ENCODE measurements around the gene ANO4.

ANO4 gene

DNA sequence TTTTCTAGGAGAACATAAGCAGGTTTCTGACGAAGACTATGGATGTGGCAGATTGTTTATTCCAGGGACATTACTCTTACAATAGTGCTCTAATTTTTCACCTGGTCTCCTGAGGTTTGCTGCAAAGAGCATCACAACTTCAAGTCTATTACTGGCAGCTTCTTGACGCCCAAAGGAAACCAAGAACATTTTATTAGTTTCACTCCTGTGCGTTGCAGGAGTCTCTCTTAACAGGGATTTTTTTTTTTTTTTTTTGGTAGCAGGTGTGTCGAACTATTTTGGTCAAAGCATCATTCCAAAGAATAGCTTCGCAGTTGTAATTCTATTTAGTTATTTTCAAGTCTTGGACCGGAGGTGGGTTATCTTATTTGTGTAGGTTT lies 1.2 kb downstream of the ANO4 start:
- H3K4me3 ChIP-seq (ENCODE audit: insufficient read length, low read depth): no peak overlapping the region
- no peaks in the 10 kb centered on the region; the same call in 1 of the 2 replicates for H3K9me3 ChIP-seq (ENCODE audit: insufficient read depth, low read length)
- no peak overlapping the region for H3K9ac ChIP-seq (ENCODE audit: insufficient read length, low read depth)
- TF ChIP-seq YY1 (IDR thresholded peaks at IDR 0.05; ENCODE audit: insufficient read depth, insufficient read length) (no peak), SUZ12 (IDR thresholded peaks at IDR 0.05; ENCODE audit: extremely low read depth, insufficient read depth, insufficient read length) (no peak), ZNF274 (IDR thresholded peaks at IDR 0.05; ENCODE audit: low read depth, low read length) (no peak)
- DNase-seq (ENCODE audit: low read depth, low spot score): no peak
- no peaks in the 10 kb centered on the region for H3K27me3 ChIP-seq (ENCODE audit: insufficient read depth, insufficient read length)
- H3K4me1 ChIP-seq (ENCODE audit: insufficient read depth, insufficient read length): peaks cover 8% of the 10 kb centered on the region
- H3K36me3 ChIP-seq (ENCODE audit: insufficient read depth, insufficient read length, low read length): peaks cover 4% of the 10 kb centered on the region

DNA sequence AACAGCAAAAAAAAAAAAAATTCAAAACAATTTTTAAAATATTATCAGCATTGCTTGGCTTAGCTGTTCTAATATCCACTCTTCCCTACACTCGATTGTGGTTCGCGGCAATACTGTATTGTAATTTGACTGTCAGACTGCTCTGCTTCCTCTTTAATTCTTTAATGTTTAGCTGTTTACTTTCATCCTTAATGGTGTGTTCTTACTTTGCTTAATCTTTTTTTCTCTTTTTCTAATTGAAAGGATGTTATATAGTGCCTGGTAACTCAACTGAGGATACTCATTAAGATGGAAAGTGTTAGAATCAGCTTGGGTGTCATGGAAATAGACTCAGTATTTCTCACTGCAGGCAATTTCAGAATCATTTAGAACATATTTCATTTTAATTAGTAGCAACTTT lies 2.0 kb downstream of the ANO4 start:
- Histone ChIP-seq H3K9ac (ENCODE audit: insufficient read length, low read depth) (no peak overlapping the region), H3K4me3 (ENCODE audit: insufficient read length, low read depth) (no peak overlapping the region), H3K9me3 (ENCODE audit: insufficient read depth, low read length) (no peaks in the 10 kb centered on the region; the same call in 1 of the 2 replicates), H3K27me3 (ENCODE audit: insufficient read depth, insufficient read length) (no peaks in the 10 kb centered on the region), H3K4me1 (ENCODE audit: insufficient read depth, insufficient read length) (peaks cover 8% of the 10 kb centered on the region), H3K36me3 (ENCODE audit: insufficient read depth, insufficient read length, low read length) (peaks cover 4% of the 10 kb centered on the region)
- DNase-seq (ENCODE audit: low read depth, low spot score): no peak
- TF ChIP-seq YY1 (IDR thresholded peaks at IDR 0.05; ENCODE audit: insufficient read depth, insufficient read length): no peak
- TF ChIP-seq SUZ12 (IDR thresholded peaks at IDR 0.05; ENCODE audit: extremely low read depth, insufficient read depth, insufficient read length): no peak
- no peak for TF ChIP-seq ZNF274 (IDR thresholded peaks at IDR 0.05; ENCODE audit: low read depth, low read length)

DNA sequence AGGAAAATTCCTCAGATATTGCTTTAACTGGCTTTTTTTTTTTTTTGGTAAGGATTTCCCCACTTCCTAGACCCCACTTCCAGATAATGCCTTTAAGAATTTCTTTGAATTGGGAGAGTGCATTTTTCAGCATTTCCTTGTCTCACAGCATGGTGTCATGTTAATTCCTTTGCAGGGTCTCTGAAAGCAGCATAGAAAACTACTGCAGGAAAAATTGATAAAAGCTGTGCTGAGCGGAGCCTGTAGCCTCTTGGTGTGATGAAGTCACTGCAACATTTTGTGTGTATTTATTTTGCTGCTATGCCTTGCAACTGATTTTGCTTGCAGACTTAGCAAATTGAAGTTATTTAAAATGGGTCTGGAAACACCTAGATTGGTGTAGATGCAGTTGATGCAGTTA lies 2.7 kb downstream of the ANO4 start:
- Histone ChIP-seq H3K36me3 (ENCODE audit: insufficient read depth, insufficient read length, low read length) (peaks cover 4% of the 10 kb centered on the region), H3K9me3 (ENCODE audit: insufficient read depth, low read length) (no peaks in the 10 kb centered on the region; the same call in 1 of the 2 replicates), H3K4me3 (ENCODE audit: insufficient read length, low read depth) (no peak overlapping the region), H3K4me1 (ENCODE audit: insufficient read depth, insufficient read length) (peaks cover 8% of the 10 kb centered on the region), H3K9ac (ENCODE audit: insufficient read length, low read depth) (no peak overlapping the region), H3K27me3 (ENCODE audit: insufficient read depth, insufficient read length) (no peaks in the 10 kb centered on the region)
- no peak for TF ChIP-seq YY1 (IDR thresholded peaks at IDR 0.05; ENCODE audit: insufficient read depth, insufficient read length)
- no peak for TF ChIP-seq SUZ12 (IDR thresholded peaks at IDR 0.05; ENCODE audit: extremely low read depth, insufficient read depth, insufficient read length)
- no peak for TF ChIP-seq ZNF274 (IDR thresholded peaks at IDR 0.05; ENCODE audit: low read depth, low read length)
- no peak for DNase-seq (ENCODE audit: low read depth, low spot score)

DNA sequence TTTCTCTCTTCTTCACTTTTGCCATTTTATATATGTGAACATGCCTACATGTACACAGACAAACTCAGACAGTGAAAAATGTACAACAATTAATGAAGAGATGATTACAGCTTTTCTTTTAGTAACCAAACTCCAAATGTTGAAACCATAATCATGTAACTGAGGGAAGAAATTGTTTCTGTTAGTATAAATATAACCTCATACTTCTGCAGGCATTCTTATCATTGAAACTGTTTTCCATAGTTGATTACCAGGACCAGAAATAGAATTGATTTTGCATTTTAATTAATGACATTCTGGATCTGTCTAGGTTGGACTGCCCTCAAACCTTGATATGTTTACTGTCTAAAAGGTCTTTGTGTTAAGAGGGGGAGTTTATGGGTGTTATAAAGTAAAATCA lies 3.2 kb downstream of the ANO4 start:
- Histone ChIP-seq H3K4me1 (ENCODE audit: insufficient read depth, insufficient read length) (peaks cover 8% of the 10 kb centered on the region), H3K4me3 (ENCODE audit: insufficient read length, low read depth) (no peak overlapping the region), H3K9ac (ENCODE audit: insufficient read length, low read depth) (no peak overlapping the region), H3K36me3 (ENCODE audit: insufficient read depth, insufficient read length, low read length) (peaks cover 4% of the 10 kb centered on the region), H3K9me3 (ENCODE audit: insufficient read depth, low read length) (no peaks in the 10 kb centered on the region; the same call in 1 of the 2 replicates), H3K27me3 (ENCODE audit: insufficient read depth, insufficient read length) (no peaks in the 10 kb centered on the region)
- DNase-seq (ENCODE audit: low read depth, low spot score): no peak
- TF ChIP-seq ZNF274 (IDR thresholded peaks at IDR 0.05; ENCODE audit: low read depth, low read length) (no peak), SUZ12 (IDR thresholded peaks at IDR 0.05; ENCODE audit: extremely low read depth, insufficient read depth, insufficient read length) (no peak), YY1 (IDR thresholded peaks at IDR 0.05; ENCODE audit: insufficient read depth, insufficient read length) (no peak)

DNA sequence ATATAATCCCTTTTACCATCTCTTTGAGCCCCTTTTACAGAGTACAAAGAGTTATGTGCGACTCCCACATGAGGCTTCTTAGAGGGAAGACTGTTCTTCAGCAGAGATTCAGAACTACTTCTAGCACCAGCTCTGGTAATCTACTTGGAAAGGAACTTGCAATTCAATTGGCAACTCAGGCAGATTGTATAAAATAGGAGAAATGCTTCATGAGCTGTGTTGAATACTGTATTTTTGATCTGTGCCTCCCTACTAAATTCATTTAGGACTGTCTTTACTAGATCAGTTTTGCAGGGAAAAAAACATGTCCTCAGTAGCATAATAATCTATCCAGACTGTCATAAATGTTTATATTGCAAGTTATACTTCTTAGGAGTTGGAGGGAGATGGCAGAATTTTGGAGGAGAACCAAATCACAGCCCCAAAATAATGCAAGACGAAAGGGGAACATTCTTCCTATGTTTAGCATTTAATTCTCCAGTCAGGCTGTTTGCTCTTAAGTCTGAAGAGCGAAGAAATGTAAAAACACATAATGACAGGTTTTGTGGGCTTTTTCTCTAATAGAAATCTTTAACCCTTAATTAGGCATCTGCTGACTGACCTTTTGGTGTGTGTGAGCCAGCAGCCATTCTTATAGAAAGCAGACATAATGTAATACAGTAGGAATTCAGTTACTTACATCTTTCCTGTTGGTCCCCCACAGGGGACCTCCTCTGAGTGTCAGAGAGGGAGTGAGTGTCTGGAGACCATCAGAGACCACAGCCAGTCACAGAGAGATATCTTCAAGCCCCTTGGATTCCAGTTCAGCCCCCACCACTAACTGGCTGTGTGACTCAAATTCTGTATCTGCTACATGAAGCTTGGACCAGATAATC lies 3.9 kb downstream of the ANO4 start:
- Histone ChIP-seq H3K4me1 (ENCODE audit: insufficient read depth, insufficient read length) (peaks cover 8% of the 10 kb centered on the region), H3K27me3 (ENCODE audit: insufficient read depth, insufficient read length) (no peaks in the 10 kb centered on the region), H3K4me3 (ENCODE audit: insufficient read length, low read depth) (no peak overlapping the region), H3K36me3 (ENCODE audit: insufficient read depth, insufficient read length, low read length) (peaks cover 4% of the 10 kb centered on the region), H3K9me3 (ENCODE audit: insufficient read depth, low read length) (no peaks in the 10 kb centered on the region), H3K9ac (ENCODE audit: insufficient read length, low read depth) (no peak overlapping the region)
- TF ChIP-seq YY1 (IDR thresholded peaks at IDR 0.05; ENCODE audit: insufficient read depth, insufficient read length) (no peak), SUZ12 (IDR thresholded peaks at IDR 0.05; ENCODE audit: extremely low read depth, insufficient read depth, insufficient read length) (no peak), ZNF274 (IDR thresholded peaks at IDR 0.05; ENCODE audit: low read depth, low read length) (no peak)
- DNase-seq (ENCODE audit: low read depth, low spot score): no peak

DNA sequence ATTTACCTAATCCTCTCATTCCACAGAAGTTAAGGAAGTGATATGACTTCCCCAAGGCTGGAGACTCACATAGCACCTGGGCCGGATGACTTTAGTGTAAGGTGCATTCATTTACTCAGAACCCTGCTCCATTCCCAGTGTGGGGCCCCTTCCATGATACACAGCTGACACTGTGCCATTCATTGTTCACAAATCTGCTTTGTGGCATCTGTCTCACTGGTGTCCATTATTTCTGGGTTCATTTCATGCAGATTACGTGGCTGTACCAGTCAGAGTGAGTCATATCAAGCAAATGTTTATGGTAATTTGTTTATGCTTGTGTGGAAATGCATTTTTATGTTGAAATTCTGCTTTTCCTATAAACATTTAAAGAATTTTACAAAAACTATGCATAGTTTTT lies 5.2 kb downstream of the ANO4 start:
- no peak for TF ChIP-seq SUZ12 (IDR thresholded peaks at IDR 0.05; ENCODE audit: extremely low read depth, insufficient read depth, insufficient read length)
- TF ChIP-seq YY1 (IDR thresholded peaks at IDR 0.05; ENCODE audit: insufficient read depth, insufficient read length): no peak
- Histone ChIP-seq H3K4me3 (ENCODE audit: insufficient read length, low read depth) (no peak overlapping the region), H3K9me3 (ENCODE audit: insufficient read depth, low read length) (no peaks in the 10 kb centered on the region), H3K36me3 (ENCODE audit: insufficient read depth, insufficient read length, low read length) (peaks cover 4% of the 10 kb centered on the region), H3K9ac (ENCODE audit: insufficient read length, low read depth) (no peak overlapping the region), H3K27me3 (ENCODE audit: insufficient read depth, insufficient read length) (no peaks in the 10 kb centered on the region), H3K4me1 (ENCODE audit: insufficient read depth, insufficient read length) (peaks cover 5% of the 10 kb centered on the region)
- no peak for DNase-seq (ENCODE audit: low read depth, low spot score)

DNA sequence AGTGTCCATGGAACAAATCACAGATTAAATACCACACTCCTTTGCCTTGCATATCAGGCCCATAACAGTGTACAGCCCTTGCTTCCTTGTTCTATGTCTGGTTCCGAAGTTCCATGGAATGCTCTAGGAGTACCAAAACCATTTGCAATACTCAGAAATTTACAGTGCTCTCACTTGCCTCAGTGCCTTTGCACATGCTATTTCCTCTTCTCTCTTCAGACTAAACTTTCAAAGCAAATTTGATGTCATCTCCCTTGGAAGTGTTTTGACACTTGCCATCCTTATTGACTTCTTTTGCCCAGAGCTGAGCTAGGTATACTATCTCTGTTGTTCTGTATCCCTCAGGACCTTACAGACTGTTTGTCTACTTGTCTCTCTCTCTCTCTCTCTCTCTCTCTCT lies 6.1 kb downstream of the ANO4 start:
- H3K4me1 ChIP-seq (ENCODE audit: insufficient read depth, insufficient read length): no peaks in the 10 kb centered on the region
- H3K4me3 ChIP-seq (ENCODE audit: insufficient read length, low read depth): no peak overlapping the region
- peaks cover 4% of the 10 kb centered on the region for H3K36me3 ChIP-seq (ENCODE audit: insufficient read depth, insufficient read length, low read length)
- no peaks in the 10 kb centered on the region for H3K27me3 ChIP-seq (ENCODE audit: insufficient read depth, insufficient read length)
- TF ChIP-seq YY1 (IDR thresholded peaks at IDR 0.05; ENCODE audit: insufficient read depth, insufficient read length) (no peak), ZNF274 (IDR thresholded peaks at IDR 0.05; ENCODE audit: low read depth, low read length) (no peak), SUZ12 (IDR thresholded peaks at IDR 0.05; ENCODE audit: extremely low read depth, insufficient read depth, insufficient read length) (no peak)
- H3K9ac ChIP-seq (ENCODE audit: insufficient read length, low read depth): no peak overlapping the region
- H3K9me3 ChIP-seq (ENCODE audit: insufficient read depth, low read length): no peaks in the 10 kb centered on the region
- no peak for DNase-seq (ENCODE audit: low read depth, low spot score)

Measured in NT2/D1 (cell line).